ENCODE measurements around the gene HUS1.

DNA sequence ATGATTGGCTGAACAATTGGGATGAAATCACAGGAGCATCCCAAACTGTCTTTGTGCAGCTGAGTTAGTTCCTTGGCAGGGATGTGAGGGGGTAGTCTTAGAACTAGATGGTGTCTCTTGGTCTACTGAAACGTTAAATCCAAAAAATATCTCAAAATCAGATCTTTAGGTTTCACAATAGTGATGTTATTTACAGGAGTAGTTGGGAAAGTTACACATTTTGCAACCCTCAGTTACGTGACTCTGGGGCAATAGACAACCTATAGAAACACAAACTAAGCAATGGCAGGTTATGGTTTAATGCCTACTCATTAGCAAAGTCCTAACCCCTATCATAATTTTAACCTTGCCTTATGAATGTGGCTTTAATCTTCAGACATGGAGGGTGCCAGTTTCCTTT is 55.1 kb downstream of the HUS1 start:
- TF ChIP-seq, protein P1, sequence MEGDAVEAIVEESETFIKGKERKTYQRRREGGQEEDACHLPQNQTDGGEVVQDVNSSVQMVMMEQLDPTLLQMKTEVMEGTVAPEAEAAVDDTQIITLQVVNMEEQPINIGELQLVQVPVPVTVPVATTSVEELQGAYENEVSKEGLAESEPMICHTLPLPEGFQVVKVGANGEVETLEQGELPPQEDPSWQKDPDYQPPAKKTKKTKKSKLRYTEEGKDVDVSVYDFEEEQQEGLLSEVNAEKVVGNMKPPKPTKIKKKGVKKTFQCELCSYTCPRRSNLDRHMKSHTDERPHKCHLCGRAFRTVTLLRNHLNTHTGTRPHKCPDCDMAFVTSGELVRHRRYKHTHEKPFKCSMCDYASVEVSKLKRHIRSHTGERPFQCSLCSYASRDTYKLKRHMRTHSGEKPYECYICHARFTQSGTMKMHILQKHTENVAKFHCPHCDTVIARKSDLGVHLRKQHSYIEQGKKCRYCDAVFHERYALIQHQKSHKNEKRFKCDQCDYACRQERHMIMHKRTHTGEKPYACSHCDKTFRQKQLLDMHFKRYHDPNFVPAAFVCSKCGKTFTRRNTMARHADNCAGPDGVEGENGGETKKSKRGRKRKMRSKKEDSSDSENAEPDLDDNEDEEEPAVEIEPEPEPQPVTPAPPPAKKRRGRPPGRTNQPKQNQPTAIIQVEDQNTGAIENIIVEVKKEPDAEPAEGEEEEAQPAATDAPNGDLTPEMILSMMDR (IDR thresholded peaks at IDR 0.05; ENCODE audit: low read depth, low read length, poor library complexity, severe bottlenecking) = no peak
- no peak for TF ChIP-seq EZH2phosphoT487 (IDR thresholded peaks at IDR 0.05; ENCODE audit: borderline replicate concordance, low read length)
